H1 (cell line): ENCODE data around the gene TMEM63C. TPM values are rescaled to one million over a fixed set of nuclear protein-coding genes. Genes with fewer than 3 reads are reported as not detected.

ENCODE experiments used
- ATF2 ChIP-seq: IDR thresholded peaks from 2 replicates; pipeline ENCODE4 v1.6.1; 2012; ENCODE audit warnings: low read length, inconsistent platforms
- KDM1A ChIP-seq: fragments of 200-600, 300-600 bp; sonication (generic); IDR thresholded peaks from 2 replicates; pipeline ENCODE4 v1.7.1; 2016; ENCODE audit warnings: mild to moderate bottlenecking, low read length, borderline replicate concordance
- KDM4A ChIP-seq: IDR thresholded peaks from one replicate; pipeline ENCODE4 v1.7.1; 2012; ENCODE audit warnings: low read depth, mild to moderate bottlenecking, moderate library complexity, low read length, inconsistent platforms; ENCODE audit not compliant: severe bottlenecking
- NANOG ChIP-seq: IDR thresholded peaks from 2 replicates; pipeline ENCODE4 v1.6.1; 2011; ENCODE audit warnings: low read length, low read depth, mild to moderate bottlenecking, inconsistent platforms; ENCODE audit not compliant: insufficient read depth, poor library complexity, severe bottlenecking
- NRF1 ChIP-seq: IDR thresholded peaks from 2 replicates; pipeline ENCODE4 v1.6.1; 2011; ENCODE audit warnings: mild to moderate bottlenecking, low read depth, low read length, improper control_type of control experiment
- SIRT6 ChIP-seq: IDR thresholded peaks from one replicate; pipeline ENCODE4 v1.7.1; 2012; ENCODE audit warnings: low read length, inconsistent platforms
- polyA plus RNA-seq, 7 experiments: library from polyadenylated mRNA; depleted of rRNA in 3 of 7; stranded (reverse) in 5 of 7; unstranded in 2 of 7; fragments of >200 nt in 5 of 7; fragments of 200-250 nt in 2 of 7; gene quantifications; 1 replicate in 5 of 7; 2 replicates in 1 of 7; 4 replicates in 1 of 7; pipeline versions ENCODE4 v1.2.1 to v1.2.3, GENCODE V29; 2011 to 2013; ENCODE audit warnings: missing spikeins in 2 of 7, mixed read lengths in 2 of 7
- total RNA-seq: library from RNA; stranded (reverse); fragmentation: NEBNext Ultra II Directional; extraction: Animal tissue kit (Norgen Biotek cat#: 25700); gene quantifications from 2 replicates; pipeline ENCODE4 v1.2.1, GENCODE V29; 2021
- TF ChIP-seq, protein P1 (sequence below): fragments of 300-600 bp; sonication (generic); IDR thresholded peaks from 2 replicates; pipeline ENCODE4 v1.7.1; 2012; ENCODE audit warnings: low read length, moderate library complexity, mild to moderate bottlenecking, inconsistent platforms; ENCODE audit not compliant: insufficient replicate concordance

Gene TMEM63C
- total and polyA plus RNA-seq, 2 of the 8 experiments (the other 6 are each of a cell fraction or from before 2014, with no cell fraction given), result 3.0 to 7.6 TPM

GRCh38 chr14:77203611-77204458, 22.2 kb downstream of the TMEM63C start (continued):
- TF ChIP-seq, protein P1, sequence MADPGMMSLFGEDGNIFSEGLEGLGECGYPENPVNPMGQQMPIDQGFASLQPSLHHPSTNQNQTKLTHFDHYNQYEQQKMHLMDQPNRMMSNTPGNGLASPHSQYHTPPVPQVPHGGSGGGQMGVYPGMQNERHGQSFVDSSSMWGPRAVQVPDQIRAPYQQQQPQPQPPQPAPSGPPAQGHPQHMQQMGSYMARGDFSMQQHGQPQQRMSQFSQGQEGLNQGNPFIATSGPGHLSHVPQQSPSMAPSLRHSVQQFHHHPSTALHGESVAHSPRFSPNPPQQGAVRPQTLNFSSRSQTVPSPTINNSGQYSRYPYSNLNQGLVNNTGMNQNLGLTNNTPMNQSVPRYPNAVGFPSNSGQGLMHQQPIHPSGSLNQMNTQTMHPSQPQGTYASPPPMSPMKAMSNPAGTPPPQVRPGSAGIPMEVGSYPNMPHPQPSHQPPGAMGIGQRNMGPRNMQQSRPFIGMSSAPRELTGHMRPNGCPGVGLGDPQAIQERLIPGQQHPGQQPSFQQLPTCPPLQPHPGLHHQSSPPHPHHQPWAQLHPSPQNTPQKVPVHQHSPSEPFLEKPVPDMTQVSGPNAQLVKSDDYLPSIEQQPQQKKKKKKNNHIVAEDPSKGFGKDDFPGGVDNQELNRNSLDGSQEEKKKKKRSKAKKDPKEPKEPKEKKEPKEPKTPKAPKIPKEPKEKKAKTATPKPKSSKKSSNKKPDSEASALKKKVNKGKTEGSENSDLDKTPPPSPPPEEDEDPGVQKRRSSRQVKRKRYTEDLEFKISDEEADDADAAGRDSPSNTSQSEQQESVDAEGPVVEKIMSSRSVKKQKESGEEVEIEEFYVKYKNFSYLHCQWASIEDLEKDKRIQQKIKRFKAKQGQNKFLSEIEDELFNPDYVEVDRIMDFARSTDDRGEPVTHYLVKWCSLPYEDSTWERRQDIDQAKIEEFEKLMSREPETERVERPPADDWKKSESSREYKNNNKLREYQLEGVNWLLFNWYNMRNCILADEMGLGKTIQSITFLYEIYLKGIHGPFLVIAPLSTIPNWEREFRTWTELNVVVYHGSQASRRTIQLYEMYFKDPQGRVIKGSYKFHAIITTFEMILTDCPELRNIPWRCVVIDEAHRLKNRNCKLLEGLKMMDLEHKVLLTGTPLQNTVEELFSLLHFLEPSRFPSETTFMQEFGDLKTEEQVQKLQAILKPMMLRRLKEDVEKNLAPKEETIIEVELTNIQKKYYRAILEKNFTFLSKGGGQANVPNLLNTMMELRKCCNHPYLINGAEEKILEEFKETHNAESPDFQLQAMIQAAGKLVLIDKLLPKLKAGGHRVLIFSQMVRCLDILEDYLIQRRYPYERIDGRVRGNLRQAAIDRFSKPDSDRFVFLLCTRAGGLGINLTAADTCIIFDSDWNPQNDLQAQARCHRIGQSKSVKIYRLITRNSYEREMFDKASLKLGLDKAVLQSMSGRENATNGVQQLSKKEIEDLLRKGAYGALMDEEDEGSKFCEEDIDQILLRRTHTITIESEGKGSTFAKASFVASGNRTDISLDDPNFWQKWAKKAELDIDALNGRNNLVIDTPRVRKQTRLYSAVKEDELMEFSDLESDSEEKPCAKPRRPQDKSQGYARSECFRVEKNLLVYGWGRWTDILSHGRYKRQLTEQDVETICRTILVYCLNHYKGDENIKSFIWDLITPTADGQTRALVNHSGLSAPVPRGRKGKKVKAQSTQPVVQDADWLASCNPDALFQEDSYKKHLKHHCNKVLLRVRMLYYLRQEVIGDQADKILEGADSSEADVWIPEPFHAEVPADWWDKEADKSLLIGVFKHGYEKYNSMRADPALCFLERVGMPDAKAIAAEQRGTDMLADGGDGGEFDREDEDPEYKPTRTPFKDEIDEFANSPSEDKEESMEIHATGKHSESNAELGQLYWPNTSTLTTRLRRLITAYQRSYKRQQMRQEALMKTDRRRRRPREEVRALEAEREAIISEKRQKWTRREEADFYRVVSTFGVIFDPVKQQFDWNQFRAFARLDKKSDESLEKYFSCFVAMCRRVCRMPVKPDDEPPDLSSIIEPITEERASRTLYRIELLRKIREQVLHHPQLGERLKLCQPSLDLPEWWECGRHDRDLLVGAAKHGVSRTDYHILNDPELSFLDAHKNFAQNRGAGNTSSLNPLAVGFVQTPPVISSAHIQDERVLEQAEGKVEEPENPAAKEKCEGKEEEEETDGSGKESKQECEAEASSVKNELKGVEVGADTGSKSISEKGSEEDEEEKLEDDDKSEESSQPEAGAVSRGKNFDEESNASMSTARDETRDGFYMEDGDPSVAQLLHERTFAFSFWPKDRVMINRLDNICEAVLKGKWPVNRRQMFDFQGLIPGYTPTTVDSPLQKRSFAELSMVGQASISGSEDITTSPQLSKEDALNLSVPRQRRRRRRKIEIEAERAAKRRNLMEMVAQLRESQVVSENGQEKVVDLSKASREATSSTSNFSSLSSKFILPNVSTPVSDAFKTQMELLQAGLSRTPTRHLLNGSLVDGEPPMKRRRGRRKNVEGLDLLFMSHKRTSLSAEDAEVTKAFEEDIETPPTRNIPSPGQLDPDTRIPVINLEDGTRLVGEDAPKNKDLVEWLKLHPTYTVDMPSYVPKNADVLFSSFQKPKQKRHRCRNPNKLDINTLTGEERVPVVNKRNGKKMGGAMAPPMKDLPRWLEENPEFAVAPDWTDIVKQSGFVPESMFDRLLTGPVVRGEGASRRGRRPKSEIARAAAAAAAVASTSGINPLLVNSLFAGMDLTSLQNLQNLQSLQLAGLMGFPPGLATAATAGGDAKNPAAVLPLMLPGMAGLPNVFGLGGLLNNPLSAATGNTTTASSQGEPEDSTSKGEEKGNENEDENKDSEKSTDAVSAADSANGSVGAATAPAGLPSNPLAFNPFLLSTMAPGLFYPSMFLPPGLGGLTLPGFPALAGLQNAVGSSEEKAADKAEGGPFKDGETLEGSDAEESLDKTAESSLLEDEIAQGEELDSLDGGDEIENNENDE, result no peak
- TF ChIP-seq ATF2 (no peak), SIRT6 (no peak), NRF1 (no peak), KDM1A (no peak), NANOG (no peak), KDM4A (no peak)
